GM18517 (cell line): Measurements from ENCODE around the gene LRRC75A.
"Not testable (repeated sequence)": the region's sequence is repeated elsewhere in the genome, so short reads cannot be mapped to it uniquely, and the experiment has no call there.

Source experiments
- ATAC-seq: cut with Tn5 transposase; IDR thresholded peaks from one replicate; pipeline ENCODE4 v1.9.1; 2021; ENCODE audit warnings: mild to moderate bottlenecking, moderate library complexity; ENCODE audit not compliant: unreplicated experiment

LRRC75A gene

GRCh38 chr17:16491703-16492612, at the start of gene LRRC75A:
TSS of gene LRRC75A (minus strand) at chr17:16492193. CDS start at chr17:16491990, 203 bp downstream.
- ATAC-seq = no peak

- no peak for ATAC-seq
These were observed 45.1 kb upstream of the LRRC75A start for GRCh38 chr17:16537130-16537458.

- ATAC-seq = no peak
These were observed 42.2 kb upstream of the LRRC75A start for GRCh38 chr17:16534236-16534635.

- ATAC-seq = no peak
These were observed 37.9 kb upstream of the LRRC75A start for GRCh38 chr17:16529906-16530305.

- ATAC-seq = no peak
These were observed 35.3 kb upstream of the LRRC75A start for GRCh38 chr17:16527298-16527697.

GRCh38 chr17:16525556-16525955, 33.6 kb upstream of the LRRC75A start:
- not testable (repeated sequence) for ATAC-seq

GRCh38 chr17:16521070-16521727, 29.2 kb upstream of the LRRC75A start:
- ATAC-seq = peak; percentile 72

- no peak for ATAC-seq
These were observed 27.0 kb upstream of the LRRC75A start for GRCh38 chr17:16519021-16519420.

GRCh38 chr17:16517477-16517876, 25.5 kb upstream of the LRRC75A start:
- no peak for ATAC-seq

GRCh38 chr17:16516594-16517051, 24.6 kb upstream of the LRRC75A start:
- no peak for ATAC-seq

GRCh38 chr17:16515933-16516332, 23.9 kb upstream of the LRRC75A start:
- no peak for ATAC-seq

GRCh38 chr17:16513873-16514272, 21.9 kb upstream of the LRRC75A start:
- ATAC-seq = no peak

GRCh38 chr17:16512011-16512410, 20.0 kb upstream of the LRRC75A start:
- ATAC-seq = no peak

GRCh38 chr17:16511593-16511992, 19.6 kb upstream of the LRRC75A start:
- ATAC-seq = no peak

GRCh38 chr17:16507918-16508533, 16.0 kb upstream of the LRRC75A start:
- no peak for ATAC-seq

- no peak for ATAC-seq
These were observed 14.2 kb upstream of the LRRC75A start for GRCh38 chr17:16506188-16506587.

- no peak for ATAC-seq
These were observed 13.0 kb upstream of the LRRC75A start for GRCh38 chr17:16504984-16505383.

GRCh38 chr17:16496820-16497489, 5.0 kb upstream of the LRRC75A start:
- ATAC-seq = no peak

GRCh38 chr17:16495980-16496819, 4.2 kb upstream of the LRRC75A start:
- no peak for ATAC-seq

GRCh38 chr17:16495561-16495960, 3.6 kb upstream of the LRRC75A start:
- no peak for ATAC-seq
